ENCODE results near the gene MISFA.

DNA sequence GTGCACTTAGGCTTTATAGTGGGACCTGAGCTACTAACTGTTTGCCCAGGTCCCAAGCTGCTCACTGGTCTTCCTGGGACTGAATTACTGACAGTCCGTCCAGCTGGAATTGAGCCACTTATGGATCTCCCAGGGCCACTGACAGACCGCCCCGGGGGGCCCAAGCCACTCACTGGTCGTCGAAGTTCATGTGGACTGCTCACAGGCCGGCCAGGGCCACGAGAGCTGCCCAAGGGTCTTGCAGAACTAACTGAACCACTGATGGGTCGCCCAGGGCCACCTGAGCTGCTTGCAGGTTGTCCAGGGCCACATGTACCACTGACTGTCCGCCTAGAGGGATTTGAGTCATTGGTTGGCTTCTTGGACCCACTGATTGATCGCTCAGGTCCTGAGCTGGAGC lies 15.1 kb downstream of the MISFA start:
- TF ChIP-seq, protein P1, sequence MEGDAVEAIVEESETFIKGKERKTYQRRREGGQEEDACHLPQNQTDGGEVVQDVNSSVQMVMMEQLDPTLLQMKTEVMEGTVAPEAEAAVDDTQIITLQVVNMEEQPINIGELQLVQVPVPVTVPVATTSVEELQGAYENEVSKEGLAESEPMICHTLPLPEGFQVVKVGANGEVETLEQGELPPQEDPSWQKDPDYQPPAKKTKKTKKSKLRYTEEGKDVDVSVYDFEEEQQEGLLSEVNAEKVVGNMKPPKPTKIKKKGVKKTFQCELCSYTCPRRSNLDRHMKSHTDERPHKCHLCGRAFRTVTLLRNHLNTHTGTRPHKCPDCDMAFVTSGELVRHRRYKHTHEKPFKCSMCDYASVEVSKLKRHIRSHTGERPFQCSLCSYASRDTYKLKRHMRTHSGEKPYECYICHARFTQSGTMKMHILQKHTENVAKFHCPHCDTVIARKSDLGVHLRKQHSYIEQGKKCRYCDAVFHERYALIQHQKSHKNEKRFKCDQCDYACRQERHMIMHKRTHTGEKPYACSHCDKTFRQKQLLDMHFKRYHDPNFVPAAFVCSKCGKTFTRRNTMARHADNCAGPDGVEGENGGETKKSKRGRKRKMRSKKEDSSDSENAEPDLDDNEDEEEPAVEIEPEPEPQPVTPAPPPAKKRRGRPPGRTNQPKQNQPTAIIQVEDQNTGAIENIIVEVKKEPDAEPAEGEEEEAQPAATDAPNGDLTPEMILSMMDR (IDR thresholded peaks at IDR 0.05): no peak
- no peak for TF ChIP-seq POLR2A (IDR thresholded peaks at IDR 0.05)
